H7 (cell line): ENCODE results near the gene RBM20. TPM values are rescaled to one million over a fixed set of nuclear protein-coding genes. Genes with fewer than 3 reads are reported as not detected.
"Not testable (repeated sequence)": the region's sequence is repeated elsewhere in the genome, so short reads cannot be mapped to it uniquely, and the experiment has no call there.

ENCODE experiments used
- DNase-seq: peaks from one replicate; pipeline ENCODE4 v3.0.0; 2012
- H3K27me3 ChIP-seq: 2 replicates; pipeline ENCODE4 v1.6.0; 2011; ENCODE audit warnings: mild to moderate bottlenecking, low read length; ENCODE audit not compliant: control insufficient read depth, insufficient read depth
- H3K36me3 ChIP-seq: replicated peaks from 2 replicates; pipeline ENCODE4 v1.5.1; 2011; ENCODE audit warnings: low read length; ENCODE audit not compliant: control insufficient read depth, insufficient read depth
- H3K4me3 ChIP-seq: 2 replicates; pipeline ENCODE4 v1.5.1; 2011; ENCODE audit warnings: low read depth, mild to moderate bottlenecking, control low read depth, low read length, moderate library complexity; ENCODE audit not compliant: insufficient read depth
- total RNA-seq: library from RNA; depleted of rRNA; stranded (reverse); fragments of >200 nt; shearing (Covaris generic); gene quantifications from 2 replicates; pipeline ENCODE4 v1.2.3, GENCODE V29; 2014

RBM20 gene
- total RNA-seq, 1 experiment from 2014 or later = 0.52 TPM

- no peak for DNase-seq
- H3K27me3 ChIP-seq = no peaks in the 10 kb centered on the region
- no peak overlapping the region for H3K4me3 ChIP-seq
- no peaks in the 10 kb centered on the region for H3K36me3 ChIP-seq
These were observed 217.3 kb downstream of the RBM20 start for GRCh38 chr10:110861476-110861875.

GRCh38 chr10:110861930-110862649 is 218.0 kb downstream of the RBM20 start:
- Histone ChIP-seq H3K36me3 (no peaks in the 10 kb centered on the region), H3K27me3 (no peaks in the 10 kb centered on the region), H3K4me3 (no peak overlapping the region)
- no peak for DNase-seq

- Histone ChIP-seq H3K36me3 (no peaks in the 10 kb centered on the region), H3K27me3 (no peaks in the 10 kb centered on the region), H3K4me3 (no peak overlapping the region)
- no peak for DNase-seq
These were observed 218.8 kb downstream of the RBM20 start for GRCh38 chr10:110862961-110863360.

- no peak for DNase-seq
- H3K27me3 ChIP-seq = no peaks in the 10 kb centered on the region
- no peaks in the 10 kb centered on the region for H3K36me3 ChIP-seq
- H3K4me3 ChIP-seq = no peak overlapping the region
These were observed 219.2 kb downstream of the RBM20 start for GRCh38 chr10:110863361-110863760.

GRCh38 chr10:110863956-110864355 is 219.8 kb downstream of the RBM20 start:
- H3K4me3 ChIP-seq = no peak overlapping the region
- no peaks in the 10 kb centered on the region for H3K27me3 ChIP-seq
- no peaks in the 10 kb centered on the region for H3K36me3 ChIP-seq
- no peak for DNase-seq

- Histone ChIP-seq H3K27me3 (no peaks in the 10 kb centered on the region), H3K4me3 (no peak overlapping the region), H3K36me3 (no peaks in the 10 kb centered on the region)
- no peak for DNase-seq
These were observed 220.6 kb downstream of the RBM20 start for GRCh38 chr10:110864662-110865140.

GRCh38 chr10:110865186-110865808 is 221.2 kb downstream of the RBM20 start:
- H3K27me3 ChIP-seq = no peaks in the 10 kb centered on the region
- H3K4me3 ChIP-seq = no peak overlapping the region
- H3K36me3 ChIP-seq = no peaks in the 10 kb centered on the region
- no peak for DNase-seq

GRCh38 chr10:110865809-110866482 is 221.8 kb downstream of the RBM20 start:
- H3K36me3 ChIP-seq = no peaks in the 10 kb centered on the region

GRCh38 chr10:110867011-110867806 is 223.1 kb downstream of the RBM20 start:
- H3K4me3 ChIP-seq, H3K36me3 ChIP-seq, DNase-seq, H3K27me3 ChIP-seq: not testable (repeated sequence)

More at GRCh38 chr10:110865809-110866482, 221.8 kb downstream of the RBM20 start:
- Histone ChIP-seq H3K4me3 (no peak overlapping the region), H3K27me3 (no peaks in the 10 kb centered on the region)
- DNase-seq = no peak

- no peak for DNase-seq
- H3K27me3 ChIP-seq = no peaks in the 10 kb centered on the region
- no peaks in the 10 kb centered on the region for H3K36me3 ChIP-seq
- H3K4me3 ChIP-seq = no peak overlapping the region
These were observed 223.8 kb downstream of the RBM20 start for GRCh38 chr10:110867807-110868465.

- no peak overlapping the region for H3K4me3 ChIP-seq
- DNase-seq = no peak
- H3K27me3 ChIP-seq = no peaks in the 10 kb centered on the region
- no peaks in the 10 kb centered on the region for H3K36me3 ChIP-seq
These were observed 224.8 kb downstream of the RBM20 start for GRCh38 chr10:110868981-110869380.

- H3K36me3 ChIP-seq = no peaks in the 10 kb centered on the region
- no peaks in the 10 kb centered on the region for H3K27me3 ChIP-seq
- no peak for DNase-seq
- no peak overlapping the region; the same call in 1 of the 2 replicates for H3K4me3 ChIP-seq
These were observed 226.7 kb downstream of the RBM20 start for GRCh38 chr10:110870823-110871297.

GRCh38 chr10:110871298-110872084 is 227.4 kb downstream of the RBM20 start, which contains the start of gene PDCD4:
Gene PDCD4 (plus strand): TSS chr10:110871928. CDS start chr10:110876028, 4,100 bp downstream.
- DNase-seq = peak; percentile 94
- Histone ChIP-seq H3K27me3 (no peaks in the 10 kb centered on the region), H3K36me3 (no peaks in the 10 kb centered on the region), H3K4me3 (peak within 1 kb of the TSS; percentile 66)
